CD14-positive monocyte (primary cell): ENCODE data around the gene SLC35D2. TPM values are rescaled to one million over a fixed set of nuclear protein-coding genes. Genes with fewer than 3 reads are reported as not detected.
"Not testable (repeated sequence)": the region's sequence is repeated elsewhere in the genome, so short reads cannot be mapped to it uniquely, and the experiment has no call there.

Source experiments
- DNase-seq, 3 donors: peaks; one replicate each; pipeline ENCODE4 v3.0.0-alpha.2; 2011 to 2022
- H2AFZ ChIP-seq: 2 replicates; pipeline ENCODE4 v1.6.0; 2012; ENCODE audit warnings: mild to moderate bottlenecking, low read depth, low read length, inconsistent platforms; ENCODE audit not compliant: insufficient read depth, poor library complexity, severe bottlenecking
- H3K27ac ChIP-seq, 2 donors: 1 replicate in 1 of 2; 2 replicates in 1 of 2; pipeline ENCODE4 v1.5.1; 2012 to 2013; ENCODE audit warnings: low read length in 2 of 2, control low read depth in 1 of 2, inconsistent platforms in 1 of 2, low read depth in 1 of 2, mild to moderate bottlenecking in 1 of 2
- H3K27me3 ChIP-seq, 2 donors: one replicate each; pipeline versions ENCODE4 v1.6.0 to v1.6.1; 2011 to 2013; ENCODE audit warnings: low read length in 2 of 2; ENCODE audit not compliant: control insufficient read depth in 2 of 2, insufficient read depth in 2 of 2
- H3K36me3 ChIP-seq, 2 donors: replicated peaks in 1 of 2; 1 replicate in 1 of 2; 2 replicates in 1 of 2; pipeline versions ENCODE4 v1.5.1 to v1.6.1; 2012 to 2013; ENCODE audit warnings: low read length in 2 of 2, control low read depth in 1 of 2, inconsistent platforms in 1 of 2, mild to moderate bottlenecking in 1 of 2; ENCODE audit not compliant: insufficient read depth in 2 of 2, control insufficient read depth in 1 of 2
- H3K4me1 ChIP-seq, 2 donors: 1 replicate in 1 of 2; 2 replicates in 1 of 2; pipeline versions ENCODE4 v1.5.1 to v1.6.1; 2012 to 2013; ENCODE audit warnings: low read length in 2 of 2, control low read depth in 1 of 2, inconsistent platforms in 1 of 2, mild to moderate bottlenecking in 1 of 2, moderate library complexity in 1 of 2; ENCODE audit not compliant: insufficient read depth in 2 of 2, control insufficient read depth in 1 of 2
- H3K4me2 ChIP-seq: replicated peaks from 2 replicates; pipeline ENCODE3; 2012; ENCODE audit warnings: low read length, moderate library complexity, mild to moderate bottlenecking; ENCODE audit not compliant: poor library complexity, severe bottlenecking; ENCODE audit errors: extremely low read depth
- H3K4me3 ChIP-seq, 3 experiments: fragments of 200-600 bp in 1 of 3; sonication (generic) in 1 of 3; replicated peaks in 1 of 3; 1 replicate in 2 of 3; 2 replicates in 1 of 3; pipeline ENCODE4 v1.5.1; 2011 to 2013; ENCODE audit warnings: low read length in 3 of 3, mild to moderate bottlenecking in 3 of 3, control low read depth in 2 of 3, low read depth in 2 of 3, inconsistent platforms in 1 of 3, moderate library complexity in 1 of 3
- H3K79me2 ChIP-seq: 2 replicates; pipeline ENCODE4 v1.6.0; 2012; ENCODE audit warnings: mild to moderate bottlenecking, control low read depth, inconsistent platforms, low read length, moderate library complexity; ENCODE audit not compliant: insufficient read depth
- H3K9ac ChIP-seq: 2 replicates; pipeline ENCODE4 v1.6.0; 2017; ENCODE audit warnings: low read length, mild to moderate bottlenecking; ENCODE audit not compliant: insufficient read depth, poor library complexity, severe bottlenecking
- H3K9me3 ChIP-seq, 2 donors: replicated peaks in 1 of 2; 1 replicate in 1 of 2; 2 replicates in 1 of 2; pipeline versions ENCODE4 v1.5.1 to v1.6.1; 2012 to 2013; ENCODE audit warnings: low read length in 2 of 2, control low read depth in 1 of 2; ENCODE audit not compliant: control insufficient read depth in 1 of 2, insufficient read depth in 1 of 2
- H4K20me1 ChIP-seq: 2 replicates; pipeline ENCODE4 v1.6.0; 2012; ENCODE audit warnings: mild to moderate bottlenecking, low read length, control low read depth, moderate library complexity; ENCODE audit not compliant: insufficient read depth
- H3K27ac Mint-ChIP-seq, 7 donors: one replicate each; pipeline ENCODE4 v1.8.0; 2020; ENCODE audit warnings: mild to moderate bottlenecking in 7 of 7, mixed read lengths in 7 of 7, moderate library complexity in 6 of 7, inconsistent platforms in 2 of 7
- H3K27me3 Mint-ChIP-seq, 3 donors: one replicate each; pipeline ENCODE4 v1.8.0; 2021 to 2022; ENCODE audit warnings: low read depth in 3 of 3, mild to moderate bottlenecking in 3 of 3, mixed read lengths in 3 of 3, moderate library complexity in 3 of 3, inconsistent platforms in 1 of 3
- H3K36me3 Mint-ChIP-seq, 2 donors: one replicate each; pipeline ENCODE4 v1.8.0; 2020; ENCODE audit warnings: mixed read lengths in 2 of 2, inconsistent platforms in 1 of 2, mild to moderate bottlenecking in 1 of 2
- H3K4me1 Mint-ChIP-seq: one replicate; pipeline ENCODE4 v1.8.0; 2020; ENCODE audit warnings: mild to moderate bottlenecking, mixed read lengths
- H3K4me3 Mint-ChIP-seq, 2 donors: one replicate each; pipeline ENCODE4 v1.8.0; 2020; ENCODE audit warnings: mild to moderate bottlenecking in 2 of 2, mixed read lengths in 2 of 2, moderate library complexity in 1 of 2
- H3K9me3 Mint-ChIP-seq, 7 donors: one replicate each; pipeline ENCODE4 v1.8.0; 2020 to 2022; ENCODE audit warnings: mixed read lengths in 7 of 7, mild to moderate bottlenecking in 6 of 7, moderate library complexity in 6 of 7, inconsistent platforms in 2 of 7
- CTCF ChIP-seq: fragments of 200-600 bp; IDR thresholded peaks from one replicate; pipeline ENCODE4 v1.8.0; 2022; ENCODE audit warnings: antibody characterized with exemption, mild to moderate bottlenecking
- WGBS: methylation state at CpG from one replicate; pipeline ENCODE4 v1.1.5; 2013; ENCODE audit warnings: missing lambda C conversion rate; ENCODE audit not compliant: insufficient coverage; 5-methylcytosine and 5-hydroxymethylcytosine counted together
- intact Hi-C, 2 donors: fragments of 100-400 bp; cut with micrococcal nuclease; formaldehyde crosslinking; loops; one replicate each; pipeline versions ENCODE4 v1.15.0 to v1.15.1; 2023
- polyA plus RNA-seq, 3 donors: library from polyadenylated mRNA; depleted of rRNA in 1 of 3; unstranded in 2 of 3; stranded (reverse) in 1 of 3; fragments of 300-500 nt in 2 of 3; fragments of >200 nt in 1 of 3; fragmentation: Illumina TruSeq in 2 of 3; gene quantifications; 1 replicate in 2 of 3; 2 replicates in 1 of 3; pipeline ENCODE4 v1.2.3, GENCODE V29; 2012 to 2021

SLC35D2 gene
- polyA plus RNA-seq, 3 donors: 14.8 to 27.4 (median 20.0) TPM

GRCh38 chr9:96376891-96377874, 6.3 kb downstream of the SLC35D2 start:
- no peak overlapping the region for H3K9ac ChIP-seq
- 97% methylated on average over 13 of the region's 13 CpGs for WGBS
- H2AFZ ChIP-seq: no peak overlapping the region
- no peaks in the 10 kb centered on the region for H3K4me1 ChIP-seq
- Mint-ChIP-seq H3K27me3 (no peaks in the 10 kb centered on the region), H3K36me3 (peaks cover 8 to 16% of the 10 kb centered on the region in 2 donors), H3K4me1 (peaks cover 16% of the 10 kb centered on the region), H3K9me3 (no peaks in the 10 kb centered on the region), H3K27ac (peak overlapping the region in 1 of 7 donors; percentile 59), H3K4me3 (no peak overlapping the region)
- H3K36me3 ChIP-seq: no peaks in the 10 kb centered on the region
- no peaks in the 10 kb centered on the region for H3K79me2 ChIP-seq
- no peak overlapping the region for H3K4me3 ChIP-seq
- no peak for TF ChIP-seq CTCF
- H3K27me3 ChIP-seq: no peaks in the 10 kb centered on the region
- no peak overlapping the region for H3K4me2 ChIP-seq
- H3K27ac ChIP-seq: no peak overlapping the region
- H3K9me3 ChIP-seq: no peaks in the 10 kb centered on the region
- intact Hi-C loops: no loop called here
- H4K20me1 ChIP-seq: peaks cover 4% of the 10 kb centered on the region
- DNase-seq: no peak

GRCh38 chr9:96375507-96375906, 8.0 kb downstream of the SLC35D2 start:
- H3K27ac Mint-ChIP-seq, H3K27me3 Mint-ChIP-seq, H3K36me3 Mint-ChIP-seq: not testable (repeated sequence)

More at GRCh38 chr9:96375507-96375906, 8.0 kb downstream of the SLC35D2 start:
- H3K9ac ChIP-seq, H3K9me3 Mint-ChIP-seq, intact Hi-C loops, H3K4me1 Mint-ChIP-seq, H3K79me2 ChIP-seq, DNase-seq, H3K9me3 ChIP-seq, H3K4me1 ChIP-seq, H3K27me3 ChIP-seq, H3K27ac ChIP-seq, H3K36me3 ChIP-seq, H4K20me1 ChIP-seq, H3K4me3 Mint-ChIP-seq, H3K4me2 ChIP-seq, H3K4me3 ChIP-seq, H2AFZ ChIP-seq: not testable (repeated sequence)
- WGBS: 95% methylated on average over 4 of the region's 6 CpGs
